Left kidney (tissue), 2 donors: ENCODE results near the gene ZNF497. TPM values are rescaled to one million over a fixed set of nuclear protein-coding genes. Genes with fewer than 3 reads are reported as not detected.

Experiments used
- DNase-seq: peaks from one replicate; pipeline ENCODE4 v3.0.0-alpha.2; 2013
- polyA plus RNA-seq: library from polyadenylated mRNA; unstranded; fragments of 120-200 nt; gene quantifications from one replicate; pipeline ENCODE4 v1.2.1, GENCODE V29; 2013; ENCODE audit not compliant: insufficient read length

ZNF497 gene
- polyA plus RNA-seq, 1 donor = 4.2 TPM

- DNase-seq = no peak
Measured at GRCh38 chr19:58368561-58369360, 6.2 kb upstream of the ZNF497 start.

- no peak for DNase-seq
Measured at GRCh38 chr19:58367698-58368454, 5.3 kb upstream of the ZNF497 start.

- DNase-seq = no peak
Measured at GRCh38 chr19:58366585-58367430, 4.3 kb upstream of the ZNF497 start.

- DNase-seq = no peak
Measured at GRCh38 chr19:58364146-58364545, 1.6 kb upstream of the ZNF497 start.

- no peak for DNase-seq
Measured at GRCh38 chr19:58361900-58362271, 665 bp downstream of the ZNF497 start.

GRCh38 chr19:58357481-58358145 is 4.9 kb downstream of the ZNF497 start:
- no peak for DNase-seq

- DNase-seq = no peak
Measured at GRCh38 chr19:58356766-58357480, 5.6 kb downstream of the ZNF497 start.

- no peak for DNase-seq
Measured at GRCh38 chr19:58355908-58356765, 6.4 kb downstream of the ZNF497 start.

- DNase-seq = no peak
Measured at GRCh38 chr19:58355215-58355796, 7.2 kb downstream of the ZNF497 start.

GRCh38 chr19:58354478-58355030 is 8.0 kb downstream of the ZNF497 start:
- no peak for DNase-seq

GRCh38 chr19:58353717-58354477 is 8.7 kb downstream of the ZNF497 start:
- DNase-seq = no peak

- no peak for DNase-seq
Measured at GRCh38 chr19:58352760-58353671, 9.5 kb downstream of the ZNF497 start, which contains the start of gene A1BG. Gene A1BG, minus strand, starts transcription at chr19:58353492. Its CDS starts 55 bp downstream, at chr19:58353437.

GRCh38 chr19:58351990-58352755 is 10.4 kb downstream of the ZNF497 start:
- DNase-seq = no peak

- no peak for DNase-seq
Measured at GRCh38 chr19:58351558-58351878, 11.0 kb downstream of the ZNF497 start.

- no peak for DNase-seq
Measured at GRCh38 chr19:58350871-58351557, 11.5 kb downstream of the ZNF497 start.
